GM19328 (cell line): ENCODE measurements around the gene FRRS1L.

ENCODE experiments used
- ATAC-seq: cut with Tn5 transposase; IDR thresholded peaks from one replicate; pipeline ENCODE4 v1.9.1; 2021; ENCODE audit warnings: mild to moderate bottlenecking, moderate library complexity; ENCODE audit not compliant: unreplicated experiment

FRRS1L gene

DNA sequence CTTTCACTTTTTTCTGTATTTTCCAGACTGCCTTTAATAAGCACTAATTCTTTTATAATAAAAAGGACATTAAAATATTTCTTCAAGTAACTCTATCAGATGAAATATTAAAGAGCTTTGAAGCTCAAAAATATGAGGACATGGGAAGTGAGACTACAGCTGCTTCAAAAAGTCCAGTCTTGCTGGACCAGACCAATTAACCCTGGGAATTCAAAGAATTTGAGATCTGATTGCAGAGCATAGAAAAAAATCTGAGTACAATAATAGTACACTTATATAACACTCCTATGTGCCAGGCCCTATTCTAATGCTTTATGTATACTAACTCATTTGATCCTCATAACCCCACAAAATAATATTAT is 57.1 kb downstream of the FRRS1L start:
- no peak for ATAC-seq

GRCh38 chr9:109108318-109108717 is 58.7 kb downstream of the FRRS1L start:
- ATAC-seq: no peak

DNA sequence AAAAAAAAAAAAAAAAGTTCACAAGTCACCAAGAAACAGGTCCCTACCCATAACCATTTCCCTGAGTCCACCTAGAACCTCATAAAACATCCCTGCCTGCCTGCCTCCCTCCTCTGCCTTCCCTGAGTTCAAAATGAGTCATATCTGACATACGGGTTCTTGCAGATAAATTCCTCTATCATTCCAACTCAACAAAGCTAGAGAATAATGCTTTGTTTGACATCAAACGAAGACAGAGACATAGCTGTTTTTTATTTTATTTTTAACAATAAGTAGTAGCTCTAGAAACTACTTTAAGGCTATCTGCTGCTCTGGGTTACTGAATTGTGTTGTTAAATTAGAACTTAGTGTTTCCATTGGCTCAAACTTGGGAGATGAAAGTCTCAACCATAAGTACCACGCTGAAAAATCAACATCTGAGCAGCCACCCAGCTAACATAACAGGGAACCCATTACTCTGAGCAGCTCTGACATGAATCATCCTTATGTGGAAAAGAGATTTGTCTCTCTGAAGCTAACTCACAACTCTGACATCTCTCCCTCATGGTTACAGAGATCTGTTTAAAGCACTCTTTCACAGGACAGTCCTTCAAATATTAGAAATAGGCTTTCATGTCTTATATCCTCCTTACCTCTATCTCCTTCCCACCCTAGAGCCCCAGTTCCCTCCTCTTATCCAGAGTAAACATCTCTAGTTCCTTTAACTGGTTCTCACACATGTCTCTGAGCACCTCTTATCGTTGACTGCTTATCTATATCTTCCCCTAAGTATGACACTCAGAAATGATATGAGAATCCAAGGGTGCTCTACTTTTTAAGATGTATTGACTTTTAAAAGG is 59.4 kb downstream of the FRRS1L start:
- no peak for ATAC-seq

DNA sequence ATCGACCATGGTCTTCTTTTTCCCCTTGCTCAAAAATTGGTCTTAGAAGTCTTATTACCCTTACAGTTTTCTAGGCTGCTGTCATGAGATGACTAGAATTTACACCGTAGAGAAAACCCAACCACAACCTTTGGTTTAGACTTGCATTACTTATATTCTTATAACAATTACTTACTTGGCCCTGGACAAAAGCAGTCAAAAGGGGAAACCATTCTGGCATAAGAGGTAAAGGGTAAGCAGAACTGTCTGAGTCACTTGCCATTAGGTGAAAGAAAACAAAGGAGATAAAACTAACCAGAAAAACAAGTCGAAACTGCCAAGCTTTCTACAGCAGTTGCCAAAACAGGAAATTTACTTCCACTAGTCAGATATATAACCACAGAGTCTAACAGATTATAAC is 65.2 kb downstream of the FRRS1L start:
- ATAC-seq: peak; percentile 64

- ATAC-seq: no peak
These were observed 65.8 kb downstream of the FRRS1L start for GRCh38 chr9:109101202-109101595.

GRCh38 chr9:109100543-109101201 is 66.4 kb downstream of the FRRS1L start:
- ATAC-seq: no peak

- no peak for ATAC-seq
These were observed 68.1 kb downstream of the FRRS1L start for GRCh38 chr9:109098960-109099308.

DNA sequence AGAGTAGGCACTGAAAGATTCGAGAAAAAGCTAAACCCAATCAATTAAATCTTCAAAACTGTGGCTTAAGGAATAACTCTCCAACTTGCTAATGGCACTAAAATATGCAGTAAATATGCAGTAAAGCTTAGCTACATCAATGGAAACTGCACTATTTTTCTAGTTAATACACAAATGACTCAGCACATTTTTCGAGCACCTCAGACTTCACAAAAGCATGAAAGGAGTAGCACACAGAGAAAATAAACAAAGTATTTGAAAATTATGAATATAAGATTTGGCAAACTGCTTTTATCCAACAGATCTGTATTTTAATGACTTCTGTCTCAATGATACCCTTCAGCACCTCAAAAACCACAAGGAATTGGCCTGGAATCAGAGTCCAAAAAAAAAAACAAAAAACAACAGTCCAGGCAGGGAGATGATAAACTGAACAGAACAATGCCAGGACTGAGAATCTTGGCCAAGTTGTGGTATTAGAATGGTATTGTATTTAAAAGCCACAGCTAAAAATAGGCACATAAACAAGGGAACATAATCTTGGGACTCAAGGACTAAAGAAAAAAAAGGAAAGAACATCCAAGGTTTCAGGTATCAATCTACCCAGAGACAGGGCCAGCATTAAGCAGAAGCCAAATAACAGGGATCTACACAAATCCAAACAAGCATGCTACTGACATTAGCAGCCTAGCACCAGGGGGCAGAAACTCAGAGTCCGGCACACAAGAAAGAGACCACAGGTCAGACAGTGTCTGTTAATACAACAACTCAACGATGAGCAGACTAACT is 68.7 kb downstream of the FRRS1L start:
- ATAC-seq: no peak

- ATAC-seq: no peak
These were observed 69.9 kb downstream of the FRRS1L start for GRCh38 chr9:109097146-109097545.

DNA sequence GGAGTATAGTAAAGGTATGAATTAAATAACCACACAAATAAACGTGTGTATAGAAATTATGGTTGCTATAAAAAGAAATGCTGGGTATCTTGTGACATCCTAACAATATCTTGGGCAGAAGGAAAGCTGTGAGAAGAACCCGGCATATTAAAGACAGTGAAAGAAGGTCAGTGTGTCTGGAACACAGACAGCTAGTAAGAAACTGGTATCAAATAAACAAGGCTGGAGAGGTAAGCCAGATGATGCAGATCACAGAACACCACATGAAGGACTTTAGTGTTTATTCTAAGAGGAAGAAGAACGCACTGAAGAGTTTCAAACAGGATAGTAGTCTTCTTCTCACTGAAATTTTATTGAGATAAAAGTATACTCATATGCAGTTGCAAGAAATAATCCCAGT is 71.7 kb downstream of the FRRS1L start:
- ATAC-seq: no peak

DNA sequence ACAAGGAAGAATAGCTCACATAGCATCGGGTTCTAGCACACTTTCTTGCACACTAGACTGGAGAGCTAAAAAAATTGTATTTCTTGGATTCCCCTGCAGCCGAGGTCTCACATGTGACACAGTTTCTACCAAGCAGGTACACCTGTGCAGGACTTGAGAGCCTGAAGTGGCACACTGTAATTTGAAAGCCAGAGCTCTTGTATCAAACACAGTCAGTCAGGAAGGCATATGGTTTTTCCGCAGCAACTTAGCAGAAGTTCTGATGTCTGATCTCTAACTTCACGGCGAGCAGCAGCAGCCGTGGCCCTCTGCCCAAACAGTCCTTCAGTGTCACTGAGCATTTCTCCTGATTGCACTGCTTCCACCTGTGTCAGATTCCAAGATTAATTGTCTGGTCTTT is 72.8 kb downstream of the FRRS1L start:
- no peak for ATAC-seq

DNA sequence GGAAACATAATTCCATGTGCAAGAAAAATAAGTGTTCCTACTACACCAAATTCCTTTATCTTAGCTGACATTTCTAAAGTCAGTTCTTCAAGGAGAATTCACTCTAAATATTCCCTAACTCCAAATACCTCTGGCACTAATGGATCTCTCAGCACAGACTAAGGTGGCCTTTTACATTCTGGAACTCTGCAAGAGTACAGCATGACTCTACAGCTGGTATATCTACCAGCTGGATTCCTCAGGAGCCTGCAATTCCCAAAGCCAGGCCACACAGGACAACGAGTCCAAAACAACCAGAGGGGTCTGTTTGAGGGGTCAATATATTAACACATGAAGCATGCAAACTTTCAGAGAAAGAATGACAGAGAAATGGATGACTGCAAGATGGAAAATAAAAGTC is 74.5 kb downstream of the FRRS1L start:
- ATAC-seq: no peak

DNA sequence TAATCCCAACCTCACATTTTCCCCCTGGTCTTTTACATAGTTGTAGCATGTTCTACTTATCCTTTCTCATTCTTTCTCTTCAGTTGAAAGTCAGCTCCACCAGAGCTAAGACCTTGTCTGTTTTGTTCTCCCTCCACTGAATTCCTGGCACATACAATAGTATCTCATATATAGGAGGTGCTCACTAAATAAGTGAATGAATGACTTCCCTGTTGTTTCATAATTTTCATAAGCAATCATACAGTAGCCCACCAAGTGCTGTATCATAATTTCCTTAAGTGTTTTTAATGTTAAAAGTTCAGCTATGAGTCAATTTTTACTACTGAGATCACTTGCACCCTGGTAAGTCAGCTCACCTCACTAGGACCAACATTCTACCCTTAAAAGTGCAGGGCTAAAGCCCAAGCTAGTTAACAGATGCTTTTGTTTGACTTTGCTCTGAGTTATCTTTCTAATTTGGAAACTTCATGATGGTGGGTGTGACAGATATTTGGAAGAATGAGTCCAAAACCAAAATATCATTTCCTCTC is 74.9 kb downstream of the FRRS1L start:
- no peak for ATAC-seq

DNA sequence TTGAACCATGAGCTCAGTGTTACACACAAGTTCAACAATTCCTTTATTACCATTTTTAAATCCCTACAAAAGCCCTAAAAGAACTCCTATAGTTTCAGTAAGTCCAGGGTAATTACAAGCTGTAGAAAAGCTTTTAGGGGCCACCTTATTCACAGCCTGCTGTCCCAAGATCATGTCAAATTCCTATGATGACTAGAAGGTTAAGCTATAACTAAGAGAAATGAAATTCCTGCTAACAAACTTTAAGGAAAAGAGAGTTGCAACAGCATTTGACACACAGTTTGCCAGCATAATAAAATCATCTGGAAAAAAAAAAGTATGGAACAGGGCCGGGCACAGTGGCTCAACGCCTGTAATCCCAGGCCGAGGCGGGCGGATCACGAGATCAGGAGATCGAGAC is 78.8 kb downstream of the FRRS1L start:
- ATAC-seq: no peak

DNA sequence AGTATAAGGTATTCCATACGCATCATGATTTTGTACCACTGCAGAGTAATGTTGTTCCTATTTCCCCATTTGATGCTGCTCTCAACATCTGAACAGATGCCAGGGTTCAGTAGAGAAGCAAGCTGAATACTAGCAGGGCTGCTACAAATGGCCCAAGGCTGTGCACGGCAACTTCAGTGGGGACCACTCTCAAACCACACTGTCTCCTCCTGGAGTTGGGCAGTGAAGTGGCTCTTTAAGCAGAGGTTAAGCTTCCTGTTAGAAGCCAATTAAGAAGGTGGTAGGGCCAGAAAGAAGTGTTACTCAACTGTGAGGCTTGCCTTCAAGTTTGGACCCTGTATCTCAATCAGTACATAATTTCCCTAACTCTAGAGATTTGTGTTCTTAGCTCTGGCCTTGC is 79.3 kb downstream of the FRRS1L start:
- ATAC-seq: no peak

GRCh38 chr9:109086221-109086620 is 80.8 kb downstream of the FRRS1L start:
- no peak for ATAC-seq

DNA sequence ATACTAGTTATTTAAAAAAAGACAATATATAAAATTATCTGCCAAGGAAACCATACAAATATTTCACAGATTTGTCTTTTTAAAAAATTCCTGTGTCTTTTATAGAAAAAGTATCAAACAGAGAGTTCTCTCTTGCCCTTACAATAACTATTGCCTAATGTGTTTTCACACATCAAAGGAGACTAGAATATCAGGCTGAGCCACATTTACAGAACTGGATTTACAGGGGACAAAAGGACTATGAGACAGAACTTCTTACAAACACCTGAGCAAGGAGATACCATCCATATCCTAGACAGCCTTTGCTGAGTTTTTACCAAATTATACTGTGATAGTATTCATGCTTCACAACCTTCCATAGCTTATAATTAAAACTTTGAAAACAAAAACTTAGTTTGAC is 81.5 kb downstream of the FRRS1L start:
- no peak for ATAC-seq

DNA sequence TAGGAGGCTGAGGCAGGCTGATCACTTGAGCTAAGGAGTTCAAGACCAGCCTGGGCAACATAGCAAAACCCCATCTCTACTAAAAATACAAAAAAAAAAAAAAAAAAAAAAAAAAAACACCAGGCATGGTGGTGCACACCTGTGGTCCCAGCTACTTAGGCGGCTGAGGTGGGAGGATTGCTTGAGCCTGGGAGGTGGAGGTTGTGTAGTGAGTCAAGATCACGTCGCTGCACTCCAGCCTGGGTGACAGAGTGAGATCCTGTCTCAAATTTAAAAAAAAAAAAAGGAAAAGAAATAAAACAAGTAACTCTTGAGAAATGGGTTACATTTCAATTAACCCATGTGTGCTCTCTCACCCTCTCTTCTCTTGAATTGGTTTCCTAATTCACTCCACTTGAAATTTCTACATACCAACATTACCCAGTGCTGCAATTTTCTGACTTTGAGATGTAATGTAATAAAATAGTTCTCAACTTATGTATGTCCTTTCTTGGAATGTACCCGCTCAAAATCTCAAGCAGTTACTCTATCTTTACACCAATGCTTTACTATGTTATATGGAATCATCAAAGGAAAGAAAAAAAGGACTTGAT is 83.1 kb downstream of the FRRS1L start:
- no peak for ATAC-seq

DNA sequence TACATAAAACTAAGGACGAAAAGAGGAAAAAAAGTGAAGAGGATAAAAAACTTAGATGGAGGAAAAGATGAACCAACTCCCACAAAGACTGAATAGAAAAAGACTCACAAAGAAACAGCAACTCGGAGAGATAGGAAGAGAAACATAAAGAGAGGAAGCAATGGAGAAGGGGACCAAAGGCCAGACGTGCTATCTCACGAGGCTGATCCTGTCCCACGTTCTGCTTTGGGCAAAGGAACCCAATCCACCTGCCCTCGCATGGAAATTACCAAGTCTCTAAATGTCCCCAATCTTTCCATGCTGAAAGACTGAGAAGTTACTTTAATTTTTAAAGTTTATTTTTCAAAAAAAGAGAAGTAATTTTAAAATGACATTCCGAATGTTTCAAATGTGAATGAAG is 83.9 kb downstream of the FRRS1L start:
- ATAC-seq: no peak

- no peak for ATAC-seq
These were observed 84.9 kb downstream of the FRRS1L start for GRCh38 chr9:109082091-109082620.
